ENCODE results near the gene VWA8. TPM values are rescaled to one million over a fixed set of nuclear protein-coding genes. Genes with fewer than 3 reads are reported as not detected.

VWA8 gene
- total and polyA plus RNA-seq, 2 of the 8 experiments (the other 6 are each of a cell fraction or from before 2014, with no cell fraction given): 5.9 to 19.6 TPM

DNA sequence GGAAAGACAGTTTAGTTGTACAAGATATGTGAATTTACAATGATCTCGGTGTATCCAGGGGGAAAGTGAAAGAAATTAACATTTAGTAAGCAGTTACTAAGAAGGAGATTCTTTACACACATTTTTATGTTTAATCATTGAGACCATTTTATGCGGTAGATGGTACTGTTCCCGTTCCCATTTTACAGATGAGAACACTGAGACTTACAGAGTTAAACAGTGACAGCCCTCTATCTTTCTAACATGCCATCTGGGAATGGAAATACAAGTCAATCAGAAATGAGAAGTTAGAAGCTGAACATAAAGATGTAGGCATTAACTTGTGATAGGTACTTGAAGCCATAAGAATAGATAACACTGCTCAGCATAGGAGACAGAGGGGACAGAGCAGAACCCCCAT, 144.9 kb downstream of the VWA8 start (continued):
- TF ChIP-seq JUN (IDR thresholded peaks at IDR 0.05; ENCODE audit: low read depth, low read length) (no peak), EZH2 (IDR thresholded peaks at IDR 0.05; ENCODE audit: low read depth, low read length, severe bottlenecking) (no peak), BRCA1 (IDR thresholded peaks at IDR 0.05; ENCODE audit: low read depth, low read length) (no peak), JUND (IDR thresholded peaks at IDR 0.05; ENCODE audit: low read length) (no peak), EGR1 (IDR thresholded peaks at IDR 0.05; ENCODE audit: borderline replicate concordance, low read depth, low read length) (no peak)
